WTC11 (cell line): ENCODE data around the gene CYTH3.

Experiments used
- CDX4 ChIP-seq: fragments of 250-450 bp; sonication (Bioruptor Pico); IDR thresholded peaks from 2 replicates; pipeline ENCODE4 v1.9.0; 2021; ENCODE audit warnings: moderate library complexity, mild to moderate bottlenecking, inconsistent platforms, borderline replicate concordance
- CREB1 ChIP-seq: sonication (generic); formaldehyde crosslinking; IDR thresholded peaks from 2 replicates; pipeline ENCODE4 v1.8.0; 2023; ENCODE audit warnings: mild to moderate bottlenecking, missing genetic modification reagents
- CTCF ChIP-seq: fragments of 200-600 bp; IDR thresholded peaks from 2 replicates; pipeline ENCODE4 v1.8.0; 2022; ENCODE audit warnings: antibody characterized with exemption
- ELF4 ChIP-seq: sonication (generic); formaldehyde crosslinking; IDR thresholded peaks from 2 replicates; pipeline ENCODE4 v1.8.1; 2022; ENCODE audit warnings: low read depth, mild to moderate bottlenecking, moderate library complexity, missing genetic modification reagents
- ESRRA ChIP-seq: sonication (generic); formaldehyde crosslinking; IDR thresholded peaks from 2 replicates; pipeline ENCODE4 v1.8.1; 2022; ENCODE audit warnings: mild to moderate bottlenecking, missing genetic modification reagents, borderline replicate concordance
- ETV6 ChIP-seq: sonication (generic); formaldehyde crosslinking; IDR thresholded peaks from 2 replicates; pipeline ENCODE4 v1.8.1; 2022; ENCODE audit warnings: mild to moderate bottlenecking, missing genetic modification reagents
- NFYB ChIP-seq: sonication (generic); formaldehyde crosslinking; conservative IDR thresholded peaks from 2 replicates; pipeline ENCODE4 v1.8.0; 2022; ENCODE audit warnings: low read depth, missing genetic modification reagents
- PRDM15 ChIP-seq: sonication (generic); formaldehyde crosslinking; IDR thresholded peaks from 2 replicates; pipeline ENCODE4 v1.8.0; 2022; ENCODE audit warnings: missing genetic modification reagents
- TCF7 ChIP-seq: sonication (generic); formaldehyde crosslinking; IDR thresholded peaks from 2 replicates; pipeline ENCODE4 v1.8.0; 2022; ENCODE audit warnings: mild to moderate bottlenecking, low read depth, missing genetic modification reagents, moderate library complexity
- TP53 ChIP-seq: sonication (generic); formaldehyde crosslinking; IDR thresholded peaks from 2 replicates; pipeline ENCODE4 v1.8.1; 2023; ENCODE audit warnings: mild to moderate bottlenecking, missing genetic modification reagents
- ZBTB43 ChIP-seq: sonication (generic); formaldehyde crosslinking; IDR thresholded peaks from 2 replicates; pipeline ENCODE4 v1.8.1; 2023; ENCODE audit warnings: mild to moderate bottlenecking, missing genetic modification reagents
- ZNF121 ChIP-seq: sonication (generic); formaldehyde crosslinking; IDR thresholded peaks from 2 replicates; pipeline ENCODE4 v1.8.0; 2023; ENCODE audit warnings: missing genetic modification reagents
- ZNF232 ChIP-seq: sonication (generic); formaldehyde crosslinking; IDR thresholded peaks from 2 replicates; pipeline ENCODE4 v1.8.0; 2022; ENCODE audit warnings: mild to moderate bottlenecking, missing genetic modification reagents
- ZNF416 ChIP-seq: fragments of 250-450 bp; sonication (Bioruptor Pico); IDR thresholded peaks from 2 replicates; pipeline ENCODE4 v1.9.0; 2021; ENCODE audit warnings: mild to moderate bottlenecking, inconsistent platforms

GRCh38 chr7:6310271-6310993, 38.0 kb upstream of the CYTH3 start:
- TF ChIP-seq CTCF = no peak
- TF ChIP-seq CREB1 (CRISPR knock-in tag) = no peak
- no peak for TF ChIP-seq ZNF121 (CRISPR knock-in tag)
- no peak for TF ChIP-seq PRDM15
- no peak for TF ChIP-seq ESRRA (CRISPR knock-in tag)
- TF ChIP-seq TCF7 (CRISPR knock-in tag) = no peak
- no peak for TF ChIP-seq ZBTB43 (CRISPR knock-in tag)
- TF ChIP-seq ETV6 = no peak
- TF ChIP-seq CDX4 (CRISPR knock-in tag) = no peak
- no peak for TF ChIP-seq ZNF416 (CRISPR knock-in tag)
- no peak for TF ChIP-seq NFYB (CRISPR knock-in tag)
- TF ChIP-seq TP53 (CRISPR knock-in tag) = no peak
- TF ChIP-seq ELF4 (CRISPR knock-in tag) = no peak
- TF ChIP-seq ZNF232 (CRISPR knock-in tag) = no peak
